Measurements from ENCODE around the gene MAP3K13. TPM values are rescaled to one million over a fixed set of nuclear protein-coding genes. Genes with fewer than 3 reads are reported as not detected.

MAP3K13 gene
- total and polyA plus RNA-seq, 9 donors: 14.5 to 40.5 (median 28.0) TPM

DNA sequence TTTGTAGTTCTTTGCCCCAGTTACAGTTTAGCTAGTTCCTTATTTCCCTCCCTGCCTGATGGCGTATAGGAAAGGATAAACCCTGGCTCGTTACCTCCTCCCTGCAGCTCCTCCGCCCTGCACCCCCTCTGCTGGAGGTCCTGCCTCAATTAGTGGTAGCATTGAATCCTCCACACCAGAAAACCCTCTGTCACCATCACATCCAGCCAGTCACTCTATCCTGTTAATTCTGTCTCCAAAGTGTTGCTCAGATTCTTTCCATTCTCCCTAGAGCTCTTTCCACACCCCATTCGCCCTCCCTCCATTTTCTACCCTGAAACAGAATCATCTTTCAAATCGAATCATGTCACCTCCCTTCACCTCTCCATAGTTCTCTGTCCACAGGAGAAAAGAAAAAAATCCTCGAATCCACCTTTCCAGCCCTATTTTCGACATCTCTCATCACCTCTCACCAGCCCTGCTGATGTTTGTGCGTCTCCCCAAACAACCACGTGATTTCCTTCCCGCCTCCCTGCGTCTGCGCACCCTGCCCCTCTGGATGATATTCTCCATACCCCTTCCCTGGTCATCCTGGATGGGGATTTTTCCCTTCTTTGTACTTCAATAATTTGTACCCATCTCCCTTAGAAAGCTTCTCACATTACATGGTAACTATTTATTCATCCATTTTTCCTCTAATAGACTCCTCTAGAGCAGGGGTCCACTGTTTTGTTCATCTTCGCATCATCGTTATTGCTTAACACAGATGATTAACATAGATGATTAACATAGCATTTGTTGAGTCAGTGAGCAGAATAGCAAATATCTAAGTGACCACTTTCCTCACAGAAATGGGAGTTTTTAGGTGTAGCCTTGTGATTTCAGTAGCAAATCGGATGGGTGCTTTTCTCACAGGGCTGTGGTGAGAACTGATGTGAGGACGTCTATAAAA is 37.1 kb downstream of the MAP3K13 start:
- peaks cover 4% of the 10 kb centered on the region for H3K4me1 ChIP-seq (ENCODE audit: insufficient read depth)
- H3K27ac ChIP-seq: no peak overlapping the region
- intact Hi-C loops (cut with DNase I): no loop called here
- no peak for DNase-seq
- TF ChIP-seq POLR2A (IDR thresholded peaks at IDR 0.05) (no peak), EP300 (IDR thresholded peaks at IDR 0.05) (no peak)
- TF ChIP-seq, protein P1, sequence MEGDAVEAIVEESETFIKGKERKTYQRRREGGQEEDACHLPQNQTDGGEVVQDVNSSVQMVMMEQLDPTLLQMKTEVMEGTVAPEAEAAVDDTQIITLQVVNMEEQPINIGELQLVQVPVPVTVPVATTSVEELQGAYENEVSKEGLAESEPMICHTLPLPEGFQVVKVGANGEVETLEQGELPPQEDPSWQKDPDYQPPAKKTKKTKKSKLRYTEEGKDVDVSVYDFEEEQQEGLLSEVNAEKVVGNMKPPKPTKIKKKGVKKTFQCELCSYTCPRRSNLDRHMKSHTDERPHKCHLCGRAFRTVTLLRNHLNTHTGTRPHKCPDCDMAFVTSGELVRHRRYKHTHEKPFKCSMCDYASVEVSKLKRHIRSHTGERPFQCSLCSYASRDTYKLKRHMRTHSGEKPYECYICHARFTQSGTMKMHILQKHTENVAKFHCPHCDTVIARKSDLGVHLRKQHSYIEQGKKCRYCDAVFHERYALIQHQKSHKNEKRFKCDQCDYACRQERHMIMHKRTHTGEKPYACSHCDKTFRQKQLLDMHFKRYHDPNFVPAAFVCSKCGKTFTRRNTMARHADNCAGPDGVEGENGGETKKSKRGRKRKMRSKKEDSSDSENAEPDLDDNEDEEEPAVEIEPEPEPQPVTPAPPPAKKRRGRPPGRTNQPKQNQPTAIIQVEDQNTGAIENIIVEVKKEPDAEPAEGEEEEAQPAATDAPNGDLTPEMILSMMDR (IDR thresholded peaks at IDR 0.05): no peak
- 68 to 80% (median 68%) methylated on average over 16 of the region's 16 CpGs for WGBS, 3 donors
- no peak overlapping the region for H3K4me3 ChIP-seq
- H3K27me3 ChIP-seq: no peaks in the 10 kb centered on the region
- H3K36me3 ChIP-seq: no peaks in the 10 kb centered on the region
- H3K9me3 ChIP-seq: no peaks in the 10 kb centered on the region

DNA sequence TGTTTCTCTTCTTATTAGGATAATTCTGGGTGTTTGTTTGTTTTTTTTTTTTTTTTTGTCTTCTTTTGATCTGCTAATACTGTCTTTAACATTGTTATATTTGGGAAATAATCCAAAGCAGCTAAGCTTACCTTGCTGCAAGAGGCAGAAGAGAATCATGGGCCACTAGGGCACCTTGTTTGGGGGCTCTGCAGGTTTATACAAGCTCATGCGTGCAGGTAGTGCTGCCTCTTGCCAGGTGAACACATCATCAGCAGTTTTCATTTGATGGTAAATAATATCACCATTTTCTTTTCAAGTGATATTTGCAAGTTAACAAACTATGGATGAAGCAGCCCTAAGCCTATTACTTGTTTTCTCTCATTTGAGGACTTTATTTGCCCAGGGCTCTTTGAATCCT is 37.9 kb downstream of the MAP3K13 start:
- H3K36me3 ChIP-seq: no peaks in the 10 kb centered on the region
- no peak overlapping the region for H3K4me3 ChIP-seq
- TF ChIP-seq POLR2A (IDR thresholded peaks at IDR 0.05) (no peak), EP300 (IDR thresholded peaks at IDR 0.05) (no peak)
- TF ChIP-seq, protein P1 (IDR thresholded peaks at IDR 0.05): no peak
- no peaks in the 10 kb centered on the region for H3K9me3 ChIP-seq
- H3K4me1 ChIP-seq (ENCODE audit: insufficient read depth): peaks cover 4% of the 10 kb centered on the region
- no peak for DNase-seq
- WGBS, 3 donors: 89 to 92% (median 89%) methylated on average over 1 of the region's 1 CpG
- no peaks in the 10 kb centered on the region for H3K27me3 ChIP-seq
- intact Hi-C loops (cut with DNase I): no loop called here
- H3K27ac ChIP-seq: no peak overlapping the region

DNA sequence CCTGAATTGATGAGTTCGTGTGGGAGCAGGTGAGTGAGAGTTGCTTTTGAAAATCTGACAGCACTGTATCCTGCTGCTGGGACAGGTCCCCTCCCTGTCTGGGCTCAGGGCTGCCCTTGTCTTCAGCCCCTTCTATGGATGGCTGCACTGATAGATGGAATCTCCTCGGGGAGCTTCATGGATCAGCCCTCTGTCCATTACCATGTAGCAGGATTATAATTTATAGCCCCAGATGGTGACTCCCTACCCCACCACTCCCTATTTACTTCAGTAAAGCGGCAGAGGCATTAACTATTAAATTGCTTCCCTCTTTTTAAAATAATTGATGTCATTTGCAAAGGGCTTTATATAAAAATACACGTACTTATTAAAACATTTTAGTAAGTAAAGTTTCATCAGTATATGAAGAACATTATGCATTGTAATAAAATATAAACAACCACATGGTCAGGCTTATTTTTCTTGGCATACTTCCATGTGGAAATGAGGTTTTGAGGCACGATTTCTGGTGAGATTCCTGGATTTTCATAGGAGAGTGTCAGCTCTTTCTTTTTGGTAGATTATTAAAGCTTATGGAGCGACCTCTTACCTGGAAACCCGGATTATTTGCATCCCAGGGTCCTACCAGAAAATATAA is 38.5 kb downstream of the MAP3K13 start:
- no peak for DNase-seq
- H3K27ac ChIP-seq: no peak overlapping the region
- no peak overlapping the region for H3K4me3 ChIP-seq
- WGBS, 3 donors: 44 to 49% (median 46%) methylated on average over 7 of the region's 7 CpGs
- TF ChIP-seq, protein P1 (IDR thresholded peaks at IDR 0.05): no peak
- no peak for TF ChIP-seq POLR2A (IDR thresholded peaks at IDR 0.05)
- no peak for TF ChIP-seq EP300 (IDR thresholded peaks at IDR 0.05)
- H3K4me1 ChIP-seq (ENCODE audit: insufficient read depth): peaks cover 4% of the 10 kb centered on the region
- H3K36me3 ChIP-seq: no peaks in the 10 kb centered on the region
- H3K27me3 ChIP-seq: no peaks in the 10 kb centered on the region
- intact Hi-C loops (cut with DNase I): no loop called here
- H3K9me3 ChIP-seq: no peaks in the 10 kb centered on the region

DNA sequence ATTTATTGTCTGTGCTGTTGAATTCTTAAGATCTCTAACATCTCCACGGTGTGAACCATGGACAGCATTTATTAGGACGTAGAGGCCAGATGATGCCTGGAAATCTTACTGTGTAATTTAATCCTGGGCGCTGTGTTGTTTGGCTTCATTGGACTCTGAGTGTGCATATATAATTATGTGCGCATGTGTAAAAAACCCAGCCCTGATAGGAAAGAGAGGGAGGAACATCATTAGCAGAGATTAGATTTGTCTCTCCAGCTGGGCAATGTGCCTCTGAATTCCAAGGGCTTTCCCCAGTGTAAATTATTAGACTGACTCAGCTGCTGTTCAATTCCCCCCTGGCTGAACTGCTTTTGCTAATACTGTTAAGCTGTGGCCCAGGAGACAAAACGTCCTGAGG is 39.6 kb downstream of the MAP3K13 start:
- Histone ChIP-seq H3K27ac (peak overlapping the region in 1 of 2 donors; percentile 22), H3K36me3 (no peaks in the 10 kb centered on the region), H3K27me3 (no peaks in the 10 kb centered on the region), H3K4me1 (ENCODE audit: insufficient read depth) (peaks cover 4% of the 10 kb centered on the region), H3K9me3 (no peaks in the 10 kb centered on the region), H3K4me3 (no peak overlapping the region)
- DNase-seq: peak in 3 of 5 donors; percentile 20 to 23 (median 21)
- intact Hi-C loops (cut with DNase I): no loop called here
- TF ChIP-seq POLR2A (IDR thresholded peaks at IDR 0.05) (no peak), EP300 (IDR thresholded peaks at IDR 0.05) (no peak)
- TF ChIP-seq, protein P1 (IDR thresholded peaks at IDR 0.05): no peak
- 8 to 21% (median 12%) methylated on average over 5 of the region's 5 CpGs for WGBS, 3 donors

Data from ovary (tissue), 9 donors.